Activated CD8-positive, alpha-beta memory T cell treated with anti-CD3 and anti-CD28 coated beads, Interleukin-2, amount 50 U/mL, for 1 hour (primary cell): Measurements from ENCODE around the gene RNF167.
"Not testable (repeated sequence)": the region's sequence is repeated elsewhere in the genome, so short reads cannot be mapped to it uniquely, and the experiment has no call there.

ENCODE experiments used
- DNase-seq: peaks from one replicate; pipeline ENCODE4 v3.0.0-alpha.2; 2020; ENCODE audit errors: extremely low read depth

The RNF167 gene

DNA sequence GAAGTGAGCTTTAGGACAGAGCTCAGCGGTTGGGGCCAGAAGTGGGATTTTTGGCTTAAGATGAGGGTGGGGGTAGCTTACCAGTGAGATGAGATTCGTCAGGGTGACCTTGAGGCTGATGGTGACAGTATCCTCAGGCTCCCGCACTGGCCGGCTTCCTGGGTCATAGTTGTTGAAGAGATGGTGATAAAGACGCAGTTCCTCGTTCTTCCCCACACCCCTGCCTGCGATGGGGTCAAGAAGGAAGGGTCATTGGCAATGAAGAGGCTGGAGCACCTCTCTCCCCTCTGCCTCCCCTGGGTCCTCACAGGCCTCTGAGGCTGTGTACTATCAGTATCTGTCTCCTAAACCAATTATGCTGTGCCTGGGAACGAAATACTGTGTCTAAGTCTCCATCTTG is 37.5 kb upstream of the RNF167 start:
- no peak for DNase-seq

- DNase-seq, result no peak
Observed at GRCh38 chr17:4903051-4903818, 36.8 kb upstream of the RNF167 start, which contains the start of gene CHRNE. TSS of gene CHRNE (minus strand) at chr17:4903098. CDS start at chr17:4903063, 35 bp downstream.

GRCh38 chr17:4906642-4907041 is 33.4 kb upstream of the RNF167 start:
- not testable (repeated sequence) for DNase-seq

GRCh38 chr17:4908301-4908700 is 31.8 kb upstream of the RNF167 start:
- DNase-seq, result no peak

DNA sequence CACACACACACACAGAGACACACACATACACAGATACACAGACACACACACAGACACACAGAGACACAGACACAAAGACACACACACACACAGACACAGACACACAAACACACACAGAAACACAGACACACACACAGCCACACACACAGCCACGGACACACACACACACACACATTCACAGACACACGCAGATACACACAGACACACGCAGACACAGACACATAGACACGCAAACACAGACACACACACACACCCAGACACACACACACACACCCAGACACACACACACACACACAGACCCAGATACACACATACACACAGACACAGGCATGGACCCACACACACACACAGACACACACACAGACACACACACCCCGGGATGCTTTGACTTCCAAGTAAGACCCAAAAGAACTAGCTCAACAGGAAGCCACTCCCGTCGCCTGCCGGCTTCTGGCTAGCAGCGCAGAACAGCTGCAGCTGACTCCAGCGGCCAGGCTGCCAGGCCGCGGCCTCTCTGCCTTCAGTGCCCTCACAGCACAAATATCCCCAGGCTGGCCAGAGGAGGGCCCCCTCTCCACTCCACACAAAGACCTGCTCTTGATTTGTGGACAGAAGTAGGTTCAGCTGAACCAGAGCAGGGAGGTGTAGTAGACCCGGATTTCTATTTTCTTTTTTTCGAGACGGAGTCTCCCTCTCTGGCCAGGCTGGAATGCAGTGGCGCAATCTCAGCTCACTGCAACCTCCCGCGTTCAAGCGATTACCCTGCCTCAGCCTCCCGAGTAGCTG is 31.2 kb upstream of the RNF167 start:
- DNase-seq, result no peak

- DNase-seq, result no peak
Observed at GRCh38 chr17:4913994-4914393, 26.1 kb upstream of the RNF167 start.

- not testable (repeated sequence) for DNase-seq
Observed at GRCh38 chr17:4914551-4914950, 25.5 kb upstream of the RNF167 start.

DNA sequence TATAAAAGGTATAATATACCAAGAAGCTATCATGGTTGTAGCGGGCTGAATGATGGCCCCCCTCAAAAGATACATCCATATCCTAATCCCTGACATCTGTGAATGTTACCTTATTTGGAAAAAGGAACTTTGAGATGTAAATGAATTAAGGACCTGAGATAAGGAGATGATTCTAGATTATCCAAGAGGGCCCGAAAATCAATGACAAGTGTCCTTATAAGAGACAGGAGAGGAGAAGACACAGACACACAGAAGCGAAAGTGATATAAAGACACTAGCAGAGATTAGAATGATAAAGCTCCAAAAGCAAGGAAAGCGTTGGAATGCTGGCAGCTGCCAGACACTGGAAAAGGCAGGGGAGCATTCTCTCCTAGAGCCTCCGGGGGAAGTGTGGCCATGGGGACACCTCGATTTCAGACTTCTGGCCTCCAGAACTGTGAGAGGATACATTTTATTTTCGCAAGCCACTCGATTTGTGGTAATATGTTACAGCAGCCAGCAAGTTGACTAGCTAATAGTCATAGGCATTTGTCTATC is 20.5 kb upstream of the RNF167 start:
- no peak for DNase-seq

DNA sequence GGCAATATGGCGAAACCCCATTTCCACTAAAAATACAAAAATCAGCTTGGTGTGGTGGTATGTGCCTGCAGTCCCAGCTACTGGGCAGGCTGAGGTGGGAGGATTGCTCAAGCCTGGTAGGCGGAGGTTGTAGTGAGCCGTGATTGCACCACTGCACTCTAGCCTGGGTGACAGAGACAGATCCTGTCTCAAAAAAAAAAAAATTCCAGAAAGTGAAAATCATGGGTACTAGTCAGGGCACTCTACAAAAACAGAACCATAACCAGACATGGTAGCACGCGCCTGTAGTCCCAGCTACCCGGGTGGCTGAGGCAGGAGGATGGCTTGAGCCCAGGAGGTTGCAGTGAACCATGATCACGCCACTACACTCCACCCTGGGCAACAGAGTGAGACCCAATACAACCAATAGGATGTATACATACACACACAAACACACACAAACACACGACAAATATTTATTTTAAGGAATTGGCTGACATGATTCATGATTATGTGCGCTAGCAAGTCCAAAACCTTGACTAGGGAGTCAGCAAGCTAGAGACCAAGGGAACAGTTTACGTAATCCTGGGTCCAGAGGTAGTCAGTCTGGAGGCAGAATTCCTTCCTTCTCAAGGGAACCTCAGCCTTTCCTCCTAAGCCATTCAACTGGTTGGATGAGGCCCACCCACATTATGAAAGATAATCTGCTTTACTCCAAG is 19.6 kb upstream of the RNF167 start:
- DNase-seq, result no peak

- no peak for DNase-seq
Observed at GRCh38 chr17:4921320-4921719, 18.7 kb upstream of the RNF167 start.

- DNase-seq, result not testable (repeated sequence)
Observed at GRCh38 chr17:4926577-4927335, 13.3 kb upstream of the RNF167 start.

DNA sequence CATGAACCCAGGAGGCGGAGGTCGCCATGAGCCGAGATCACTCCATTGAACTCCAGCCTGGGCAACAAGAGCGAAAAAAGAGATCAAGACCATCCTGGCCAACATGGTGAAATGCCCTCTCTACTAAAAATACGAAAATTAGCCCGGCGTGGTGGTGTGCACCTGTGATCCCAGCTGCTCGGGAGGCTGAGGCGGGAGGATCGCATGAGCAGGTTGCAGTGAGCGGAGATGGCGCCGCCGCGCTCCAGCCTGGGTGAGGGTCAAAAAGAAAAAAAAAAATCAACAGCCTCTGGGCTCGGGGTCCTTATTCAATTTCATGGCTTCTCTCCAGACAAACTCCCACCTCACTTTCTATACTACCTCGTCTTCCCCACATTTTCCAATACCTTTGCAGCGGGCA is 11.2 kb upstream of the RNF167 start:
- no peak for DNase-seq

GRCh38 chr17:4931963-4932362 is 8.1 kb upstream of the RNF167 start, which contains the start of gene GP1BA:
TSS of gene GP1BA (plus strand) at chr17:4932277. CDS start at chr17:4932605, 328 bp downstream.
- no peak for DNase-seq

- DNase-seq, result no peak
Observed at GRCh38 chr17:4932756-4933155, 7.3 kb upstream of the RNF167 start.

DNA sequence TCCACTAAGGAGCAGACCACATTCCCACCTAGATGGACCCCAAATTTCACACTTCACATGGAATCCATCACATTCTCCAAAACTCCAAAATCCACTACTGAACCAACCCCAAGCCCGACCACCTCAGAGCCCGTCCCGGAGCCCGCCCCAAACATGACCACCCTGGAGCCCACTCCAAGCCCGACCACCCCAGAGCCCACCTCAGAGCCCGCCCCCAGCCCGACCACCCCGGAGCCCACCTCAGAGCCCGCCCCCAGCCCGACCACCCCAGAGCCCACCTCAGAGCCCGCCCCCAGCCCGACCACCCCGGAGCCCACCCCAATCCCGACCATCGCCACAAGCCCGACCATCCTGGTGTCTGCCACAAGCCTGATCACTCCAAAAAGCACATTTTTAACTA is 6.4 kb upstream of the RNF167 start:
- DNase-seq, result no peak

GRCh38 chr17:4934173-4934979 is 5.7 kb upstream of the RNF167 start:
- DNase-seq, result no peak

DNA sequence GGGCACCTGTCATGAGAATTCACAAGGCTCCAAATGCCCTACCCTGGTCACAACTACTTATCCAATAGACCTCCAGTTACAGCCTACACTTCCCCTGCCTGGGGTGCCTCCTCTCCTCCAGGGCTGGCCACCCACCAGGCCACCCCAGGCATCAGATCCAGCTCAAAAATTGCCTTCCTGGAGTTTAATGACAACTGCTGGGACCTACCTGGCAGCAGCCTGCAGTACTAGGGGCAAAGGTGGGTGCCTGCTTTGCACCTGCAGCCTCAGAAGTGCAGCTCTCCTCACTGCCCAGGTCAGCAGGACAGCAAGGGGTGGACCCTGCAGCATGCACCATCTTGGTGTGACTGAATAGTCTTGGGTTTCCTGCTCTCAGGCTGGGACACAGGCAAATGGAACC is 4.4 kb upstream of the RNF167 start:
- DNase-seq, result no peak

DNA sequence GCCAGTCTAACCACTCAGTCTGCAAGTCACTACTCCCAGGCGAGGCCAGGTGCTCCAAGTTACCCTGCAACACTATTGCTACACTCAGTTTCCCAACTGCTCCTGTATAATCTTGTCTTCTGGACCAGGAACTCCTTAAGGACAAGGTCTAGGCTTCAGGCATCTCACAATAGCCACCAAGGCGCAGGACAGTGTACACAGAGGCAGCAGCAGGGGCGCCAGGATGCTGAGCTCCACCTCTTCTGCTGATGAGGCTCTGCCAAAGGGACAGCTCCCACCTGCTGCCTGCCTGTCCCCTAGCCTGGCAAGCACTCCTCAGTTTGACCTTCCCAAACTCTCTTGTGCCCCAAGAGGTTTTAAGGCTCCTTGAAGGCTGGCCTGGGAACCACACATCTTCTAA is 3.6 kb upstream of the RNF167 start:
- no peak for DNase-seq

- no peak for DNase-seq
Observed at GRCh38 chr17:4937553-4937952, 2.5 kb upstream of the RNF167 start.

DNA sequence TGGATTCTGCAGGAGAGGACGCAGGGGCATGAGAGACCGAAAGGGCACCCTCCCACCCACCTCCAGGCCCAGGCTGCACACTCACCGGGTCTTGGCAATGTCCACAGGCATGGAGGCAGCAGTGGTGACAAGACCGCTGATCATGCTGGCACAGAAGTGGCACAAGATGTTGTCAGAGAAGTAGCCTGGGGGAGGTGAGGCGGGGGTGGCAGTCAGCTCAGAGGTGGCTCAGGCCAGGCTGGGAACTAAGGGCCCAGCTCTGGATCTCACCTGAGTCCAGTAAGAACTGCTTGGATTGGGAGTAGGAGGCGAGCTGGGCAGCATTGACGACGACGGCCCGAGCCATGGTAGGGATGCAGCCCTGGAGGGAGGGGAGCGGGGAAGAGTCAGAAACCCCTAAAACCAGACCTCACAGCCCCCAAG is 2.0 kb upstream of the RNF167 start:
- DNase-seq, result no peak
